A549 (cell line): ENCODE data around the gene MYRIP. TPM values are rescaled to one million over a fixed set of nuclear protein-coding genes. Genes with fewer than 3 reads are reported as not detected.

ENCODE experiments used
- ATAC-seq, 2 experiments: fragments of 200-7000 bp in 1 of 2; fragments of >200 bp in 1 of 2; cut with Nextera tagmentation in 1 of 2; cut with Tn5 transposase in 1 of 2; 3 replicates each; pipeline versions ENCODE4 v1.8.0 to v1.9.1; 2018 to 2020; ENCODE audit warnings: mild to moderate bottlenecking in 1 of 2, moderate library complexity in 1 of 2
- CTCF ChIA-PET: fragments of 300-600 bp; sonication (Branson Sonifier 250); formaldehyde crosslinking; extraction: SDS; loops from one replicate; lab custom pipeline; 2021; ENCODE audit warnings: antibody characterized with exemption, inconsistent platforms; lab: Yijun Ruan, JAX
- POLR2A ChIA-PET: fragments of 350-600 bp; formaldehyde crosslinking; extraction: SDS; loops from one replicate; lab custom pipeline; 2021; ENCODE audit warnings: antibody characterized with exemption, inconsistent platforms; lab: Yijun Ruan, JAX
- DNase-seq, 2 experiments: peaks; one replicate each; pipeline versions ENCODE4 v3.0.0 to v3.0.0-alpha.2; 2011 to 2016; ENCODE audit warnings: low read depth in 1 of 2, low spot score in 1 of 2
- FAIRE-seq: peaks from 2 replicates; lab custom pipeline; 2011; peaks lifted over from hg19 to GRCh38; lab: Jason Lieb, UNC
- H3K27ac ChIP-seq, 2 experiments: fragments of >200 bp; sonication (Bioruptor Twin); formaldehyde crosslinking; 3 replicates each; pipeline ENCODE4 v1.5.1; 2016 to 2017
- H3K4me1 ChIP-seq: fragments of >200 bp; sonication (Bioruptor Twin); formaldehyde crosslinking; 3 replicates; pipeline ENCODE4 v1.6.1; 2016
- H3K4me2 ChIP-seq: fragments of >200 bp; sonication (Bioruptor Twin); formaldehyde crosslinking; 3 replicates; pipeline ENCODE4 v1.6.1; 2016
- H3K4me3 ChIP-seq: fragments of >200 bp; sonication (Bioruptor Twin); formaldehyde crosslinking; 3 replicates; pipeline ENCODE4 v1.5.1; 2016
- H3K9me3 ChIP-seq: fragments of >200 bp; sonication (Bioruptor Twin); formaldehyde crosslinking; 3 replicates; pipeline ENCODE4 v1.6.1; 2016
- CBX2 ChIP-seq: fragments of 200-600 bp; sonication (generic); IDR thresholded peaks from 2 replicates; pipeline ENCODE4 v1.6.1; 2016; ENCODE audit warnings: low read depth, mild to moderate bottlenecking, borderline replicate concordance
- CBX8 ChIP-seq: fragments of 200-600 bp; sonication (generic); IDR thresholded peaks from 2 replicates; pipeline ENCODE4 v1.6.1; 2016
- CHD4 ChIP-seq: fragments of 200-600 bp; sonication (generic); IDR thresholded peaks from 2 replicates; pipeline ENCODE4 v1.6.1; 2016; ENCODE audit warnings: antibody characterized with exemption, mild to moderate bottlenecking, borderline replicate concordance
- EHF ChIP-seq: fragments of 250-450 bp; sonication (Bioruptor Pico); IDR thresholded peaks from 2 replicates; pipeline ENCODE4 v1.5.0; 2020; ENCODE audit warnings: mild to moderate bottlenecking
- FOSB ChIP-seq: fragments of 250-450 bp; sonication (Bioruptor Pico); IDR thresholded peaks from 2 replicates; pipeline ENCODE4 v1.5.0; 2020; ENCODE audit warnings: mild to moderate bottlenecking, moderate library complexity
- FOSL2 ChIP-seq, 2 experiments: fragments of 450-650 bp in 1 of 2; fragments of >200 bp in 1 of 2; sonication (Bioruptor Twin) in 1 of 2; formaldehyde crosslinking; IDR thresholded peaks; 2 replicates each; pipeline versions ENCODE4 v1.5.0 to v1.6.1; 2016 to 2020; ENCODE audit warnings: mild to moderate bottlenecking in 1 of 2, moderate library complexity in 1 of 2
- GATA3 ChIP-seq: IDR thresholded peaks from 2 replicates; pipeline ENCODE4 v1.6.1; 2012; ENCODE audit warnings: borderline replicate concordance
- HDAC2 ChIP-seq: fragments of 200-600 bp; sonication (generic); IDR thresholded peaks from 2 replicates; pipeline ENCODE4 v1.6.1; 2016
- HOXB5 ChIP-seq: fragments of 250-450 bp; sonication (Bioruptor Pico); IDR thresholded peaks from 2 replicates; pipeline ENCODE4 v1.5.0; 2020; ENCODE audit warnings: mild to moderate bottlenecking, moderate library complexity
- JUN ChIP-seq, 2 experiments: fragments of >200 bp; sonication (Bioruptor Twin); formaldehyde crosslinking; IDR thresholded peaks; 2 replicates in 1 of 2; 3 replicates in 1 of 2; pipeline ENCODE4 v1.6.1; 2016 to 2017
- KDM5A ChIP-seq: fragments of 200-600 bp; sonication (generic); IDR thresholded peaks from 2 replicates; pipeline ENCODE4 v1.6.1; 2016; ENCODE audit warnings: antibody characterized with exemption, mild to moderate bottlenecking
- MAFK ChIP-seq: fragments of 450-650 bp; IDR thresholded peaks from 2 replicates; pipeline ENCODE4 v1.6.1; 2014; ENCODE audit not compliant: partially characterized antibody
- NR3C1 ChIP-seq: fragments of >200 bp; sonication (Bioruptor Twin); formaldehyde crosslinking; IDR thresholded peaks from 3 replicates; pipeline ENCODE4 v1.6.1; 2017
- RAD21 ChIP-seq, 2 experiments: fragments of >200 bp in 1 of 2; sonication (Bioruptor Twin) in 1 of 2; formaldehyde crosslinking in 1 of 2; IDR thresholded peaks in 1 of 2; conservative IDR thresholded peaks in 1 of 2; 2 replicates in 1 of 2; 3 replicates in 1 of 2; pipeline ENCODE4 v1.6.1; 2012 to 2018; ENCODE audit warnings: inconsistent platforms in 1 of 2
- RCOR1 ChIP-seq: fragments of 150-350 bp; IDR thresholded peaks from 2 replicates; pipeline ENCODE4 v1.6.1; 2014; ENCODE audit warnings: antibody characterized with exemption, low read length, low read depth
- TFCP2L1 ChIP-seq: fragments of 250-450 bp; sonication (Bioruptor Pico); IDR thresholded peaks from 2 replicates; pipeline ENCODE4 v1.5.0; 2021; ENCODE audit warnings: mild to moderate bottlenecking
- ZC3H11A ChIP-seq: fragments of 450-650 bp; IDR thresholded peaks from 2 replicates; pipeline ENCODE4 v1.6.1; 2014; ENCODE audit warnings: antibody characterized with exemption, mild to moderate bottlenecking
- ZNF302 ChIP-seq: fragments of 250-450 bp; sonication (Bioruptor Pico); IDR thresholded peaks from 2 replicates; pipeline ENCODE4 v1.9.0; 2021; ENCODE audit warnings: inconsistent platforms, mild to moderate bottlenecking, moderate library complexity
- WGBS: methylation state at CpG from one replicate; pipeline ENCODE4 v1.1.6; 2017; ENCODE audit errors: missing lambda C conversion rate; 5-methylcytosine and 5-hydroxymethylcytosine counted together
- polyA plus RNA-seq, 4 experiments: library from polyadenylated mRNA; depleted of rRNA in 3 of 4; stranded (reverse); fragments of >200 nt; fragmentation: RNase III in 1 of 4; extraction: RNeasy Plus Mini Kit Qiagen cat#74134 plus additional on column Dnase treatment in 1 of 4; gene quantifications; 2 replicates in 3 of 4; 3 replicates in 1 of 4; pipeline ENCODE4 v1.2.3, GENCODE V29; 2011 to 2017
- TF ChIP-seq, protein P1 (sequence below): fragments of 200-600 bp; sonication (generic); IDR thresholded peaks from 2 replicates; pipeline ENCODE4 v1.6.1; 2016; ENCODE audit warnings: antibody characterized with exemption, mild to moderate bottlenecking, moderate library complexity
- TF ChIP-seq, protein P2 (sequence below): IDR thresholded peaks from 2 replicates; pipeline ENCODE4 v1.6.1; 2012
- TF ChIP-seq, protein P3 (sequence below): IDR thresholded peaks from 2 replicates; pipeline ENCODE4 v1.6.1; 2012

Gene MYRIP
- polyA plus RNA-seq, 2 of the 4 experiments (the other 2 are of a cell fraction) = not detected

DNA sequence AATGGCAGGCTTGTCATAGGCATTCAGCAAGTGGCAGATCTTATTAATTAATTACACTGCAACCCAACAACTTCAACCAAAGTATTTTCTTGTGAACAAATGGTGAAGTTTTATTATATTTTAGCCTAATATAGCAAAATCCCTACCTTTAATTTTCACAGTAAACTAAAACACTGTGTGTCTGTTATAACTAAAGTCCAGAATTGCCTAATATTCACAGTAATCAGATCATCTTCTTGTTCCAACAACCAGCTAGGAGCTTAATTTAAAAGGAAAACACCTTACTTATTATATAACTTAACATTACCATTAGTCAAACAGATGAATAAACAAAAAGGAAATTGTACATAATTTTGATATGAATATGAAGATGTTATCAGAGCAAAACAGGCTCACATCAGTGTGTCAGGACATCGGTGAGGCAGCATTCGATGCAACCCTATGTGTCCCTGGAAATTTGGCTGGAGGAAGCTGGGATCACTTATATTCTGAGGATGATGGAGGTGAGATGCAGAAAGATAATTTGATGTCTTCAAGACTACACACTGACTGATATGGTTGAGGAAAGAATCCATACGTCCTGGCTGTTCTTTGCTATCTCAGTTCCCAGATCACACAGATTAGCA is 310.8 kb downstream of the MYRIP start:
- ChIA-PET POLR2A (no interaction called here), CTCF (no interaction called here)
- ATAC-seq (no peak), FAIRE-seq (no peak), DNase-seq (no peak)
- peak overlapping the region; percentile 17; the same call in 1 of the 3 replicates for H3K4me2 ChIP-seq
- TF ChIP-seq HOXB5 (CRISPR knock-in tag) (no peak), CBX2 (no peak), NR3C1 (no peak), HDAC2 (no peak), CHD4 (no peak), KDM5A (no peak), ZNF302 (CRISPR knock-in tag) (no peak), GATA3 (no peak), RAD21 (conservative IDR thresholded peaks at IDR 0.05 in 1 of 2, IDR thresholded peaks at IDR 0.05 in 1 of 2) (no peak), EHF (no peak), ZC3H11A (no peak), CBX8 (no peak)
- TF ChIP-seq, protein P1, sequence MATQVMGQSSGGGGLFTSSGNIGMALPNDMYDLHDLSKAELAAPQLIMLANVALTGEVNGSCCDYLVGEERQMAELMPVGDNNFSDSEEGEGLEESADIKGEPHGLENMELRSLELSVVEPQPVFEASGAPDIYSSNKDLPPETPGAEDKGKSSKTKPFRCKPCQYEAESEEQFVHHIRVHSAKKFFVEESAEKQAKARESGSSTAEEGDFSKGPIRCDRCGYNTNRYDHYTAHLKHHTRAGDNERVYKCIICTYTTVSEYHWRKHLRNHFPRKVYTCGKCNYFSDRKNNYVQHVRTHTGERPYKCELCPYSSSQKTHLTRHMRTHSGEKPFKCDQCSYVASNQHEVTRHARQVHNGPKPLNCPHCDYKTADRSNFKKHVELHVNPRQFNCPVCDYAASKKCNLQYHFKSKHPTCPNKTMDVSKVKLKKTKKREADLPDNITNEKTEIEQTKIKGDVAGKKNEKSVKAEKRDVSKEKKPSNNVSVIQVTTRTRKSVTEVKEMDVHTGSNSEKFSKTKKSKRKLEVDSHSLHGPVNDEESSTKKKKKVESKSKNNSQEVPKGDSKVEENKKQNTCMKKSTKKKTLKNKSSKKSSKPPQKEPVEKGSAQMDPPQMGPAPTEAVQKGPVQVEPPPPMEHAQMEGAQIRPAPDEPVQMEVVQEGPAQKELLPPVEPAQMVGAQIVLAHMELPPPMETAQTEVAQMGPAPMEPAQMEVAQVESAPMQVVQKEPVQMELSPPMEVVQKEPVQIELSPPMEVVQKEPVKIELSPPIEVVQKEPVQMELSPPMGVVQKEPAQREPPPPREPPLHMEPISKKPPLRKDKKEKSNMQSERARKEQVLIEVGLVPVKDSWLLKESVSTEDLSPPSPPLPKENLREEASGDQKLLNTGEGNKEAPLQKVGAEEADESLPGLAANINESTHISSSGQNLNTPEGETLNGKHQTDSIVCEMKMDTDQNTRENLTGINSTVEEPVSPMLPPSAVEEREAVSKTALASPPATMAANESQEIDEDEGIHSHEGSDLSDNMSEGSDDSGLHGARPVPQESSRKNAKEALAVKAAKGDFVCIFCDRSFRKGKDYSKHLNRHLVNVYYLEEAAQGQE = no peak
- TF ChIP-seq, protein P2, sequence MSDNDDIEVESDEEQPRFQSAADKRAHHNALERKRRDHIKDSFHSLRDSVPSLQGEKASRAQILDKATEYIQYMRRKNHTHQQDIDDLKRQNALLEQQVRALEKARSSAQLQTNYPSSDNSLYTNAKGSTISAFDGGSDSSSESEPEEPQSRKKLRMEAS = no peak
- H3K9me3 ChIP-seq = no peaks in the 10 kb centered on the region
- 0 out of 3 replicates have a peak, but pooled peaks cover 3% of the 10 kb centered on the region for H3K4me1 ChIP-seq
- H3K4me3 ChIP-seq = no peak overlapping the region
- WGBS = 16% methylated on average over 3 of the region's 3 CpGs
- no peak overlapping the region for H3K27ac ChIP-seq

DNA sequence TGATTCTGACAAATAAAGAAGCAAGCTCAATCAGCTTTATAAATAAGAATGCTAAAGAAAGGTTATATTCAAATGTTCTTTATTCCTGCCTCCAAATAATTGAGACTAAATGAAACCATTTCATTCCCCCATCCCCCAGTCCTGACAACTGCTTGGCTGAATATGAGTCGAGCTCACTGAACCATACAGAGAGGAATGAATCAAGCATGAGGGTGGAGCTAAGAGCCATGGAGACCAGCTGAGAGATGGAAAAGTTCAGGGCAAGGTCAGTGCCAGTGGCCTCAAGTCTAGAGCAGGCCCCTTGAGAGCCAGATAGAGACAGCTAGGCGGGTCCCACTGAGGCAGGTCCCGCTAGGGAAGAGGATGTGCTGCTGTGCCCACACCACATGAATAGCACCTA is 311.4 kb downstream of the MYRIP start:
- peak in 1 of 2 experiments; percentile 13 for DNase-seq
- CTCF ChIA-PET = no interaction called here
- H3K27ac ChIP-seq = no peak overlapping the region
- peak; percentile 47 to 53; a peak in 5 of 6 replicates for ATAC-seq
- FAIRE-seq = no peak
- H3K9me3 ChIP-seq = no peaks in the 10 kb centered on the region
- TF ChIP-seq GATA3 = no peak
- no peak for TF ChIP-seq RCOR1
- no peak for TF ChIP-seq FOSB (CRISPR knock-in tag)
- no peak for TF ChIP-seq TFCP2L1 (CRISPR knock-in tag)
- no peak for TF ChIP-seq FOSL2 (IDR thresholded peaks at IDR 0.05)
- TF ChIP-seq FOSL2 (CRISPR knock-in tag; IDR thresholded peaks at IDR 0.05) = no peak
- no peak for TF ChIP-seq CHD4
- no peak for TF ChIP-seq KDM5A
- TF ChIP-seq JUN (IDR thresholded peaks at IDR 0.05) = no peak
- TF ChIP-seq, protein P3, sequence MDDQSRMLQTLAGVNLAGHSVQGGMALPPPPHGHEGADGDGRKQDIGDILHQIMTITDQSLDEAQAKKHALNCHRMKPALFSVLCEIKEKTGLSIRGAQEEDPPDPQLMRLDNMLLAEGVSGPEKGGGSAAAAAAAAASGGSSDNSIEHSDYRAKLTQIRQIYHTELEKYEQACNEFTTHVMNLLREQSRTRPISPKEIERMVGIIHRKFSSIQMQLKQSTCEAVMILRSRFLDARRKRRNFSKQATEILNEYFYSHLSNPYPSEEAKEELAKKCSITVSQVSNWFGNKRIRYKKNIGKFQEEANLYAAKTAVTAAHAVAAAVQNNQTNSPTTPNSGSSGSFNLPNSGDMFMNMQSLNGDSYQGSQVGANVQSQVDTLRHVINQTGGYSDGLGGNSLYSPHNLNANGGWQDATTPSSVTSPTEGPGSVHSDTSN = no peak
- no peak for TF ChIP-seq MAFK
- TF ChIP-seq NR3C1 = no peak
- TF ChIP-seq RAD21 (conservative IDR thresholded peaks at IDR 0.05 in 1 of 2, IDR thresholded peaks at IDR 0.05 in 1 of 2) = no peak
- H3K4me3 ChIP-seq = no peak overlapping the region
- WGBS = 53% methylated on average over 3 of the region's 3 CpGs
- POLR2A ChIA-PET = no interaction called here
- 0 out of 3 replicates have a peak, but pooled peaks cover 3% of the 10 kb centered on the region for H3K4me1 ChIP-seq
- peak overlapping the region; percentile 17; the same call in 1 of the 3 replicates for H3K4me2 ChIP-seq
